Measurements from ENCODE around the gene AMOTL2.

Gene AMOTL2

GRCh38 chr3:134355416-134355815 is 18.8 kb downstream of the AMOTL2 start:
- no peak for TF ChIP-seq CTCF (IDR thresholded peaks at IDR 0.05; ENCODE audit: poor library complexity, severe bottlenecking)
- Histone ChIP-seq H3K36me3 (ENCODE audit: low read depth) (peaks cover 62% of the 10 kb centered on the region), H3K4me3 (ENCODE audit: severe bottlenecking) (no peak overlapping the region), H3K27ac (ENCODE audit: poor library complexity, severe bottlenecking) (peak overlapping the region; percentile 96), H3K9me3 (ENCODE audit: severe bottlenecking) (no peaks in the 10 kb centered on the region), H3K4me1 (ENCODE audit: insufficient read depth, poor library complexity, severe bottlenecking) (peaks cover 63% of the 10 kb centered on the region), H3K27me3 (ENCODE audit: insufficient read depth, poor library complexity, severe bottlenecking) (no peaks in the 10 kb centered on the region)
- ATAC-seq (ENCODE audit: low read depth) (no peak), DNase-seq (ENCODE audit: low spot score) (peak; percentile 15)

GRCh38 chr3:134354612-134355251 is 19.5 kb downstream of the AMOTL2 start:
- Histone ChIP-seq H3K27ac (ENCODE audit: poor library complexity, severe bottlenecking) (peak overlapping the region; percentile 96), H3K27me3 (ENCODE audit: insufficient read depth, poor library complexity, severe bottlenecking) (no peaks in the 10 kb centered on the region), H3K9me3 (ENCODE audit: severe bottlenecking) (no peaks in the 10 kb centered on the region), H3K4me1 (ENCODE audit: insufficient read depth, poor library complexity, severe bottlenecking) (peaks cover 65% of the 10 kb centered on the region), H3K4me3 (ENCODE audit: severe bottlenecking) (no peak overlapping the region), H3K36me3 (ENCODE audit: low read depth) (peaks cover 55% of the 10 kb centered on the region)
- peak; percentile 40 for DNase-seq (ENCODE audit: low spot score)
- no peak for TF ChIP-seq CTCF (IDR thresholded peaks at IDR 0.05; ENCODE audit: poor library complexity, severe bottlenecking)
- ATAC-seq (ENCODE audit: low read depth), result no peak; the same call in 2 of the 3 replicates

- peak; percentile 7; the same call in 2 of the 3 replicates for ATAC-seq (ENCODE audit: low read depth)
- Histone ChIP-seq H3K36me3 (ENCODE audit: low read depth) (peaks cover 48% of the 10 kb centered on the region), H3K4me1 (ENCODE audit: insufficient read depth, poor library complexity, severe bottlenecking) (peaks cover 58% of the 10 kb centered on the region), H3K27me3 (ENCODE audit: insufficient read depth, poor library complexity, severe bottlenecking) (no peaks in the 10 kb centered on the region), H3K27ac (ENCODE audit: poor library complexity, severe bottlenecking) (peak overlapping the region; percentile 96), H3K4me3 (ENCODE audit: severe bottlenecking) (no peak overlapping the region), H3K9me3 (ENCODE audit: severe bottlenecking) (no peaks in the 10 kb centered on the region)
- no peak for TF ChIP-seq CTCF (IDR thresholded peaks at IDR 0.05; ENCODE audit: poor library complexity, severe bottlenecking)
- peak; percentile 63 for DNase-seq (ENCODE audit: low spot score)
These were observed 20.2 kb downstream of the AMOTL2 start for GRCh38 chr3:134353831-134354611.

GRCh38 chr3:134353171-134353825 is 20.9 kb downstream of the AMOTL2 start:
- DNase-seq (ENCODE audit: low spot score), result peak; percentile 41
- no peak for ATAC-seq (ENCODE audit: low read depth)
- Histone ChIP-seq H3K9me3 (ENCODE audit: severe bottlenecking) (no peaks in the 10 kb centered on the region), H3K4me3 (ENCODE audit: severe bottlenecking) (no peak overlapping the region), H3K4me1 (ENCODE audit: insufficient read depth, poor library complexity, severe bottlenecking) (peaks cover 51% of the 10 kb centered on the region), H3K27me3 (ENCODE audit: insufficient read depth, poor library complexity, severe bottlenecking) (no peaks in the 10 kb centered on the region), H3K36me3 (ENCODE audit: low read depth) (peaks cover 41% of the 10 kb centered on the region), H3K27ac (ENCODE audit: poor library complexity, severe bottlenecking) (peak overlapping the region; percentile 96)
- no peak for TF ChIP-seq CTCF (IDR thresholded peaks at IDR 0.05; ENCODE audit: poor library complexity, severe bottlenecking)
